ENCODE data around the gene FADS6. TPM values are rescaled to one million over a fixed set of nuclear protein-coding genes. Genes with fewer than 3 reads are reported as not detected.

FADS6 gene
- polyA plus RNA-seq, 1 of the 3 experiments (the other 2 are of a cell fraction), result not detected

DNA sequence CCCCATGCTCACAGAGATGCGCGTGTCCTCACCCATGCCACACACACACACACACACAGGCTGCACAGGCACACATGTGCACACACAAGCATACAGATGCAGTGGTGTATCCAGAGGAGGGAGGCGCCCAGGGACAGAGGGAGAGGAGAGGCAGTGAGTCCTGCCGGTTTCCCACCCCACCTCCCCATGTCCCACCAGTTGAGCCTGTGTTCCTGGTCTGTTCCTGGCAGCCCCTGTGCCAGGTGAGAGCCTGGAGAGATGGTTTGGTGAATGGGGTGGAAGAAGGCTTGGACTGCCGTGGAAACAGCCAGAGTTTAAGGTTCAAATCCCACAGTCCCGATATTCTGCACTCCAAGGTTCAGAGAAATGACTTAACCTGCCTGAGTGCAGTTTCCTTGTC is 10.2 kb upstream of the FADS6 start:
- no peaks in the 10 kb centered on the region for H3K79me2 ChIP-seq (ENCODE audit: insufficient read depth)
- no peak overlapping the region for H3K27ac ChIP-seq (ENCODE audit: low read depth in 2 of 2, low read length in 1 of 2)
- ChIA-PET POLR2A (interaction anchor here (0.7 kb wide), 1 partner anchor 23 kb away, joined by 3 read pairs; no protein-coding TSS in a partner anchor), CTCF (interaction anchor here (1.5 to 2.0 kb wide), 3 partner anchors 16 to 41 kb away, joined by 5 to 9 read pairs (median 6); partner anchors contain the start of gene USH1G)
- H2AFZ ChIP-seq (ENCODE audit: low read depth), result no peak overlapping the region
- no peaks in the 10 kb centered on the region for H3K36me3 ChIP-seq (replicated peaks in 1 of 2; ENCODE audit: control insufficient read depth in 1 of 2, insufficient read depth in 2 of 2, low read length in 1 of 2)
- no peak for DNase-seq
- no peak overlapping the region for H3K9ac ChIP-seq
- H3K27me3 ChIP-seq (ENCODE audit: insufficient read depth), result peaks cover 15% of the 10 kb centered on the region; the same call in 1 of the 2 replicates
- no peak overlapping the region for H3K4me3 ChIP-seq (ENCODE audit: low read depth in 2 of 2, low read length in 1 of 2)
- H3K4me2 ChIP-seq, result no peak overlapping the region
- H3F3A ChIP-seq (replicated peaks; ENCODE audit: insufficient read depth), result no peaks in the 10 kb centered on the region
- TF ChIP-seq FOXM1 (IDR thresholded peaks at IDR 0.05; ENCODE audit: low read depth) (no peak), RAD21 (IDR thresholded peaks at IDR 0.05; ENCODE audit: low read length) (no peak), MXI1 (IDR thresholded peaks at IDR 0.05; ENCODE audit: low read depth, low read length) (no peak), CHD2 (IDR thresholded peaks at IDR 0.05; ENCODE audit: low read length, partially characterized antibody) (no peak), REST (IDR thresholded peaks at IDR 0.05; ENCODE audit: low read depth, low read length) (no peak), GATA2 (CRISPR knock-in tag; IDR thresholded peaks at IDR 0.05) (no peak), MEF2A (IDR thresholded peaks at IDR 0.05; ENCODE audit: borderline replicate concordance, low read depth) (no peak), TCF12 (IDR thresholded peaks at IDR 0.05) (no peak), GABPA (IDR thresholded peaks at IDR 0.05; ENCODE audit: low read depth) (no peak), MAX (IDR thresholded peaks at IDR 0.05; ENCODE audit: low read depth) (no peak), RXRA (IDR thresholded peaks at IDR 0.05; ENCODE audit: borderline replicate concordance, low read depth) (no peak), SIN3A (IDR thresholded peaks at IDR 0.05; ENCODE audit: borderline replicate concordance, low read depth, low read length) (no peak), TEAD4 (IDR thresholded peaks at IDR 0.05; ENCODE audit: borderline replicate concordance, insufficient read depth) (no peak)
- TF ChIP-seq, protein P1, sequence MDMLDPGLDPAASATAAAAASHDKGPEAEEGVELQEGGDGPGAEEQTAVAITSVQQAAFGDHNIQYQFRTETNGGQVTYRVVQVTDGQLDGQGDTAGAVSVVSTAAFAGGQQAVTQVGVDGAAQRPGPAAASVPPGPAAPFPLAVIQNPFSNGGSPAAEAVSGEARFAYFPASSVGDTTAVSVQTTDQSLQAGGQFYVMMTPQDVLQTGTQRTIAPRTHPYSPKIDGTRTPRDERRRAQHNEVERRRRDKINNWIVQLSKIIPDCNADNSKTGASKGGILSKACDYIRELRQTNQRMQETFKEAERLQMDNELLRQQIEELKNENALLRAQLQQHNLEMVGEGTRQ (IDR thresholded peaks at IDR 0.05; ENCODE audit: borderline replicate concordance, low read depth, low read length), result no peak
- TF ChIP-seq, protein P2, sequence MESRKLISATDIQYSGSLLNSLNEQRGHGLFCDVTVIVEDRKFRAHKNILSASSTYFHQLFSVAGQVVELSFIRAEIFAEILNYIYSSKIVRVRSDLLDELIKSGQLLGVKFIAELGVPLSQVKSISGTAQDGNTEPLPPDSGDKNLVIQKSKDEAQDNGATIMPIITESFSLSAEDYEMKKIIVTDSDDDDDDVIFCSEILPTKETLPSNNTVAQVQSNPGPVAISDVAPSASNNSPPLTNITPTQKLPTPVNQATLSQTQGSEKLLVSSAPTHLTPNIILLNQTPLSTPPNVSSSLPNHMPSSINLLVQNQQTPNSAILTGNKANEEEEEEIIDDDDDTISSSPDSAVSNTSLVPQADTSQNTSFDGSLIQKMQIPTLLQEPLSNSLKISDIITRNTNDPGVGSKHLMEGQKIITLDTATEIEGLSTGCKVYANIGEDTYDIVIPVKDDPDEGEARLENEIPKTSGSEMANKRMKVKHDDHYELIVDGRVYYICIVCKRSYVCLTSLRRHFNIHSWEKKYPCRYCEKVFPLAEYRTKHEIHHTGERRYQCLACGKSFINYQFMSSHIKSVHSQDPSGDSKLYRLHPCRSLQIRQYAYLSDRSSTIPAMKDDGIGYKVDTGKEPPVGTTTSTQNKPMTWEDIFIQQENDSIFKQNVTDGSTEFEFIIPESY (IDR thresholded peaks at IDR 0.05; ENCODE audit: borderline replicate concordance, low read depth), result no peak
- TF ChIP-seq, protein P3, sequence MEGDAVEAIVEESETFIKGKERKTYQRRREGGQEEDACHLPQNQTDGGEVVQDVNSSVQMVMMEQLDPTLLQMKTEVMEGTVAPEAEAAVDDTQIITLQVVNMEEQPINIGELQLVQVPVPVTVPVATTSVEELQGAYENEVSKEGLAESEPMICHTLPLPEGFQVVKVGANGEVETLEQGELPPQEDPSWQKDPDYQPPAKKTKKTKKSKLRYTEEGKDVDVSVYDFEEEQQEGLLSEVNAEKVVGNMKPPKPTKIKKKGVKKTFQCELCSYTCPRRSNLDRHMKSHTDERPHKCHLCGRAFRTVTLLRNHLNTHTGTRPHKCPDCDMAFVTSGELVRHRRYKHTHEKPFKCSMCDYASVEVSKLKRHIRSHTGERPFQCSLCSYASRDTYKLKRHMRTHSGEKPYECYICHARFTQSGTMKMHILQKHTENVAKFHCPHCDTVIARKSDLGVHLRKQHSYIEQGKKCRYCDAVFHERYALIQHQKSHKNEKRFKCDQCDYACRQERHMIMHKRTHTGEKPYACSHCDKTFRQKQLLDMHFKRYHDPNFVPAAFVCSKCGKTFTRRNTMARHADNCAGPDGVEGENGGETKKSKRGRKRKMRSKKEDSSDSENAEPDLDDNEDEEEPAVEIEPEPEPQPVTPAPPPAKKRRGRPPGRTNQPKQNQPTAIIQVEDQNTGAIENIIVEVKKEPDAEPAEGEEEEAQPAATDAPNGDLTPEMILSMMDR (IDR thresholded peaks at IDR 0.05), result no peak
- no peaks in the 10 kb centered on the region for H3K9me3 ChIP-seq
- no peaks in the 10 kb centered on the region for H3K4me1 ChIP-seq (ENCODE audit: control insufficient read depth in 1 of 2, insufficient read depth in 2 of 2, low read depth in 1 of 2, low read length in 1 of 2)
- 41% methylated on average over 5 of the region's 6 CpGs for WGBS (ENCODE audit: low lambda C conversion rate)
- H4K20me1 ChIP-seq (ENCODE audit: insufficient read depth), result no peaks in the 10 kb centered on the region
- no peaks in the 10 kb centered on the region for H3K9me2 ChIP-seq
